Astrocyte (in vitro differentiated cells and primary cell): ENCODE measurements around the gene NPEPL1. TPM values are rescaled to one million over a fixed set of nuclear protein-coding genes. Genes with fewer than 3 reads are reported as not detected.

ENCODE experiments used
- DNase-seq: peaks from one replicate; pipeline ENCODE4 v3.0.0-alpha.2; 2010; ENCODE audit warnings: low read depth
- FAIRE-seq: peaks from 2 replicates; lab custom pipeline; 2011; peaks lifted over from hg19 to GRCh38; lab: Jason Lieb, UNC
- H2AFZ ChIP-seq: 2 replicates; pipeline ENCODE4 v1.6.0; 2012; ENCODE audit warnings: low read depth, low read length, inconsistent platforms
- H3K27ac ChIP-seq: 2 replicates; pipeline ENCODE4 v1.5.1; 2011; ENCODE audit warnings: low read depth, low read length, inconsistent platforms
- H3K27me3 ChIP-seq: 2 replicates; pipeline ENCODE4 v1.6.0; 2011; ENCODE audit warnings: low read length, inconsistent platforms; ENCODE audit not compliant: insufficient read depth
- H3K36me3 ChIP-seq: 2 replicates; pipeline ENCODE4 v1.5.1; 2011; ENCODE audit warnings: low read length, inconsistent platforms; ENCODE audit not compliant: insufficient read depth
- H3K4me1 ChIP-seq: 2 replicates; pipeline ENCODE4 v1.5.1; 2011; ENCODE audit warnings: low read length, inconsistent platforms; ENCODE audit not compliant: insufficient read depth
- H3K4me2 ChIP-seq: 2 replicates; pipeline ENCODE4 v1.6.0; 2012; ENCODE audit warnings: low read length, inconsistent platforms
- H3K4me3 ChIP-seq: 2 replicates; pipeline ENCODE4 v1.5.1; 2011; ENCODE audit warnings: low read depth, mild to moderate bottlenecking, low read length, inconsistent platforms; ENCODE audit not compliant: insufficient read depth
- H3K79me2 ChIP-seq: 2 replicates; pipeline ENCODE4 v1.6.0; 2012; ENCODE audit warnings: mild to moderate bottlenecking, low read length, inconsistent platforms; ENCODE audit not compliant: insufficient read depth
- H3K9ac ChIP-seq: 2 replicates; pipeline ENCODE4 v1.6.0; 2012; ENCODE audit warnings: mild to moderate bottlenecking, low read length, inconsistent platforms
- H3K9me3 ChIP-seq: 2 replicates; pipeline ENCODE4 v1.5.1; 2012; ENCODE audit warnings: low read depth, mild to moderate bottlenecking, low read length, inconsistent platforms; ENCODE audit not compliant: insufficient read depth
- H4K20me1 ChIP-seq: 2 replicates; pipeline ENCODE4 v1.6.0; 2012; ENCODE audit warnings: low read length, inconsistent platforms; ENCODE audit not compliant: insufficient read depth
- H3K27ac Mint-ChIP-seq: one replicate; pipeline ENCODE4 v1.8.0; 2021; ENCODE audit warnings: mild to moderate bottlenecking, mixed read lengths; ENCODE audit not compliant: unreplicated experiment
- H3K27me3 Mint-ChIP-seq: one replicate; pipeline ENCODE4 v1.8.0; 2021; ENCODE audit warnings: low read depth, mixed read lengths; ENCODE audit not compliant: unreplicated experiment
- H3K36me3 Mint-ChIP-seq: one replicate; pipeline ENCODE4 v1.8.0; 2021; ENCODE audit warnings: low read depth, mixed read lengths; ENCODE audit not compliant: unreplicated experiment
- H3K4me1 Mint-ChIP-seq: one replicate; pipeline ENCODE4 v1.8.0; 2021; ENCODE audit warnings: low read depth, mixed read lengths; ENCODE audit not compliant: unreplicated experiment
- H3K4me3 Mint-ChIP-seq: one replicate; pipeline ENCODE4 v1.8.0; 2021; ENCODE audit warnings: mild to moderate bottlenecking, moderate library complexity, mixed read lengths; ENCODE audit not compliant: unreplicated experiment
- H3K9me3 Mint-ChIP-seq: one replicate; pipeline ENCODE4 v1.8.0; 2021; ENCODE audit warnings: mild to moderate bottlenecking, mixed read lengths; ENCODE audit not compliant: unreplicated experiment
- EZH2 ChIP-seq: IDR thresholded peaks from 2 replicates; pipeline ENCODE4 v1.6.1; 2012; ENCODE audit warnings: mild to moderate bottlenecking, low read length, inconsistent platforms; ENCODE audit not compliant: insufficient read depth
- total RNA-seq: library from RNA; stranded (reverse); gene quantifications from 2 replicates; pipeline ENCODE4 v1.2.1, GENCODE V29; 2021
- TF ChIP-seq, protein P1 (sequence below): IDR thresholded peaks from 2 replicates; pipeline ENCODE4 v1.5.1; 2011; ENCODE audit warnings: low read depth, mild to moderate bottlenecking, inconsistent platforms, low read length, moderate library complexity; ENCODE audit not compliant: insufficient read depth

NPEPL1 gene
- total RNA-seq, 1 donor from 2014 or later = 27.1 TPM

DNA sequence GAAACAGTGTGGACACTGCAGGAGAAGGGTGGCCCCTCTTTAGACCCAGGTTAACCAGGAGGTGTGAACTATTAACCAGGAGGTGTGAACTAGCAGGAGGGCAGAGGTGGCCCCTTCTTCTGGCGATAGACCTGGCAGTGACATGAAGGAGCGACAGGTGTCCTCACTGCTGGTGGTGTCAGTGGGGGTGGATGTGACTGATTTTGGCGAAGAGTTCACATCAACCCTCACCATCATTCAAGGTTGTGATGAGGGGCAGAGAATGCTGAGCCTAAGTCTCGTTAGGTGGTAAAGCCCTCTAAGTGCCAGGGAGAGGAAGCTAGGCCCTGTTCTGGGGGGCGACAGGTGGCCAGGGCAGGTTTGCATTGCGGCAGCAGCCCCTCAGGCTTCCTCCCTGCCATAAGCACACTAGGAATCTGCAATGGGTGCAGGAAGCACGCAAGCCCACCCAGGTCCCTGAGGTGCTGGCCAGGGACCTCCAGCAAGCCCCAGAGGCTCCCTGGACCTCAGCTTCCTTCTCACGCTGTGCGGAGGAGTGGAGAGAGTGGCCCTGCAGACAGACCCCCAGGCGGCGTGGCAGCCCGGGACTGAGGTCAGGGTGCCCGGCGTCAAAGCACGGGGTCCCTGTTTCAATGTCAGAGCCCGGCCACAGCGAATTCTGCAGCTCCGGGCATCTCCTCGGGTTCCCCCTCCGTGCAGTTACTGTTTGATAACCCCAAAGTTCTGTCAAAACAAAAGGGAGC is 13.7 kb downstream of the NPEPL1 start:
- no peaks in the 10 kb centered on the region for H3K9me3 ChIP-seq

GRCh38 chr20:58706975-58707681 is 14.5 kb downstream of the NPEPL1 start:
- no peak for DNase-seq
- Mint-ChIP-seq H3K9me3 (no peaks in the 10 kb centered on the region), H3K27ac (no peak overlapping the region), H3K4me1 (peaks cover 2% of the 10 kb centered on the region), H3K36me3 (peaks cover 24% of the 10 kb centered on the region), H3K27me3 (no peaks in the 10 kb centered on the region), H3K4me3 (no peak overlapping the region)
- no peaks in the 10 kb centered on the region for H3K9me3 ChIP-seq
- H2AFZ ChIP-seq = no peak overlapping the region
- FAIRE-seq = no peak
- H3K9ac ChIP-seq = no peak overlapping the region
- no peak overlapping the region for H3K4me3 ChIP-seq
- H3K27ac ChIP-seq = no peak overlapping the region
- no peaks in the 10 kb centered on the region for H3K4me1 ChIP-seq
- TF ChIP-seq, protein P1, sequence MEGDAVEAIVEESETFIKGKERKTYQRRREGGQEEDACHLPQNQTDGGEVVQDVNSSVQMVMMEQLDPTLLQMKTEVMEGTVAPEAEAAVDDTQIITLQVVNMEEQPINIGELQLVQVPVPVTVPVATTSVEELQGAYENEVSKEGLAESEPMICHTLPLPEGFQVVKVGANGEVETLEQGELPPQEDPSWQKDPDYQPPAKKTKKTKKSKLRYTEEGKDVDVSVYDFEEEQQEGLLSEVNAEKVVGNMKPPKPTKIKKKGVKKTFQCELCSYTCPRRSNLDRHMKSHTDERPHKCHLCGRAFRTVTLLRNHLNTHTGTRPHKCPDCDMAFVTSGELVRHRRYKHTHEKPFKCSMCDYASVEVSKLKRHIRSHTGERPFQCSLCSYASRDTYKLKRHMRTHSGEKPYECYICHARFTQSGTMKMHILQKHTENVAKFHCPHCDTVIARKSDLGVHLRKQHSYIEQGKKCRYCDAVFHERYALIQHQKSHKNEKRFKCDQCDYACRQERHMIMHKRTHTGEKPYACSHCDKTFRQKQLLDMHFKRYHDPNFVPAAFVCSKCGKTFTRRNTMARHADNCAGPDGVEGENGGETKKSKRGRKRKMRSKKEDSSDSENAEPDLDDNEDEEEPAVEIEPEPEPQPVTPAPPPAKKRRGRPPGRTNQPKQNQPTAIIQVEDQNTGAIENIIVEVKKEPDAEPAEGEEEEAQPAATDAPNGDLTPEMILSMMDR = no peak
- TF ChIP-seq EZH2 = no peak
- no peaks in the 10 kb centered on the region for H3K27me3 ChIP-seq
- H4K20me1 ChIP-seq = no peaks in the 10 kb centered on the region
- H3K4me2 ChIP-seq = no peak overlapping the region
- H3K79me2 ChIP-seq = no peaks in the 10 kb centered on the region
- H3K36me3 ChIP-seq = peaks cover 16% of the 10 kb centered on the region

More for the DNA sequence above, 13.7 kb downstream of the NPEPL1 start:
- peaks cover 16% of the 10 kb centered on the region for H3K36me3 ChIP-seq
- H3K27me3 Mint-ChIP-seq = no peaks in the 10 kb centered on the region
- peaks cover 25% of the 10 kb centered on the region for H3K36me3 Mint-ChIP-seq
- FAIRE-seq = no peak
- H3K27me3 ChIP-seq = no peaks in the 10 kb centered on the region
- no peaks in the 10 kb centered on the region for H4K20me1 ChIP-seq
- TF ChIP-seq, protein P1 = no peak
- TF ChIP-seq EZH2 = no peak
- H3K9ac ChIP-seq = no peak overlapping the region
- H3K27ac ChIP-seq = no peak overlapping the region
- no peak overlapping the region for H2AFZ ChIP-seq
- H3K79me2 ChIP-seq = no peaks in the 10 kb centered on the region
- peaks cover 2% of the 10 kb centered on the region for H3K4me1 Mint-ChIP-seq
- no peak overlapping the region for H3K4me3 Mint-ChIP-seq
- no peaks in the 10 kb centered on the region for H3K4me1 ChIP-seq
- no peak overlapping the region for H3K27ac Mint-ChIP-seq
- H3K4me3 ChIP-seq = no peak overlapping the region
- H3K4me2 ChIP-seq = no peak overlapping the region
- no peak for DNase-seq
- no peaks in the 10 kb centered on the region for H3K9me3 Mint-ChIP-seq
